Measurements from ENCODE around the gene CUEDC1. TPM values are rescaled to one million over a fixed set of nuclear protein-coding genes. Genes with fewer than 3 reads are reported as not detected.

Gene CUEDC1
- total RNA-seq, 3 donors from 2014 or later: 13.0 to 18.0 (median 14.5) TPM

DNA sequence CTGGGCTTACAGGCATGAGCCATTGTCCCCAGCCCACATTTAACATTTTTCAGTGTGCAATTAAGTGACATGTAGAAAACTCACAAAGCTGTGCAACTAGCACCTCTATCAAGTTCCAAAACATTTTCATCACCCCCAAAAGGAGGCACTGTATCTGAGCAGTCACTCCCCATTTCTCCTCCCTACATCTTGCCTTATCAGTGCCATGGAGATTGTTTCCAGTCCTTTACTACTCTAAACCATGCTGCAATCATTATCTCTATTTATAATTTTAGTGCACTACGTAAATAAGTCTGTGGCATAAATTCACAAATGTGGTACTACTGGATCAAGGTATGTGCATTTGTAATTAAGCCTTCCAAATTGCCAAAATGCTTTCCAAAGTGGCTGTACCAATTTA lies 112.9 kb downstream of the CUEDC1 start:
- no peak for DNase-seq (ENCODE audit: low spot score in 2 of 2)
- Histone ChIP-seq H3K36me3 (peaks cover 11% of the 10 kb centered on the region), H3K27me3 (no peaks in the 10 kb centered on the region), H3K9me3 (no peaks in the 10 kb centered on the region), H3K27ac (no peak overlapping the region), H3K4me3 (no peak overlapping the region), H3K4me1 (no peaks in the 10 kb centered on the region)
- intact Hi-C loops (cut with DNase I; ENCODE audit: low total_unique reads): no loop called here
- TF ChIP-seq, protein P1, sequence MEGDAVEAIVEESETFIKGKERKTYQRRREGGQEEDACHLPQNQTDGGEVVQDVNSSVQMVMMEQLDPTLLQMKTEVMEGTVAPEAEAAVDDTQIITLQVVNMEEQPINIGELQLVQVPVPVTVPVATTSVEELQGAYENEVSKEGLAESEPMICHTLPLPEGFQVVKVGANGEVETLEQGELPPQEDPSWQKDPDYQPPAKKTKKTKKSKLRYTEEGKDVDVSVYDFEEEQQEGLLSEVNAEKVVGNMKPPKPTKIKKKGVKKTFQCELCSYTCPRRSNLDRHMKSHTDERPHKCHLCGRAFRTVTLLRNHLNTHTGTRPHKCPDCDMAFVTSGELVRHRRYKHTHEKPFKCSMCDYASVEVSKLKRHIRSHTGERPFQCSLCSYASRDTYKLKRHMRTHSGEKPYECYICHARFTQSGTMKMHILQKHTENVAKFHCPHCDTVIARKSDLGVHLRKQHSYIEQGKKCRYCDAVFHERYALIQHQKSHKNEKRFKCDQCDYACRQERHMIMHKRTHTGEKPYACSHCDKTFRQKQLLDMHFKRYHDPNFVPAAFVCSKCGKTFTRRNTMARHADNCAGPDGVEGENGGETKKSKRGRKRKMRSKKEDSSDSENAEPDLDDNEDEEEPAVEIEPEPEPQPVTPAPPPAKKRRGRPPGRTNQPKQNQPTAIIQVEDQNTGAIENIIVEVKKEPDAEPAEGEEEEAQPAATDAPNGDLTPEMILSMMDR (IDR thresholded peaks at IDR 0.05): no peak
- no peak for TF ChIP-seq POLR2AphosphoS5 (IDR thresholded peaks at IDR 0.05)
- TF ChIP-seq POLR2A (IDR thresholded peaks at IDR 0.05): no peak

DNA sequence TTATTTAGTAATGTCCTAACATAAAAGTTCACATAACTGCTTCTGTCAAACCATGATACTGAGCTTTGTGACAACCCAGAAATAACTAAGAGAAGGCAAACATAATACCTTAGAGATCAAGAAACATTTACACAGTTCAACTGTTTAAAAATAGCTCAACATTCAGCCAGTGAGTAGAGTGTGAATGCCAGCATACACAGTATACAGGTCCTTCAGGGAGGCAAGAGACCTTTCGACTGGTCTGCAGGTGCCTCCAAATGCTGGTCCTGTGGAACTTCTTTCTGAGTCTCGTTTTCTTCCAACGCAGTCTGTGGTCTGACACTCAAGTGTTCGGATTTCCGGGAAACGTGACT lies 115.7 kb downstream of the CUEDC1 start:
- no peak for DNase-seq (ENCODE audit: low spot score in 2 of 2)
- Histone ChIP-seq H3K27ac (no peak overlapping the region), H3K27me3 (no peaks in the 10 kb centered on the region), H3K4me1 (no peaks in the 10 kb centered on the region), H3K4me3 (no peak overlapping the region), H3K36me3 (peaks cover 11% of the 10 kb centered on the region), H3K9me3 (no peaks in the 10 kb centered on the region)
- intact Hi-C loops (cut with DNase I; ENCODE audit: low total_unique reads): loop anchor here (10.0 kb wide), 1 partner anchor 275 kb away; no protein-coding TSS in a partner anchor
- TF ChIP-seq, protein P1 (IDR thresholded peaks at IDR 0.05): no peak
- TF ChIP-seq POLR2A (IDR thresholded peaks at IDR 0.05) (no peak), POLR2AphosphoS5 (IDR thresholded peaks at IDR 0.05) (no peak)

DNA sequence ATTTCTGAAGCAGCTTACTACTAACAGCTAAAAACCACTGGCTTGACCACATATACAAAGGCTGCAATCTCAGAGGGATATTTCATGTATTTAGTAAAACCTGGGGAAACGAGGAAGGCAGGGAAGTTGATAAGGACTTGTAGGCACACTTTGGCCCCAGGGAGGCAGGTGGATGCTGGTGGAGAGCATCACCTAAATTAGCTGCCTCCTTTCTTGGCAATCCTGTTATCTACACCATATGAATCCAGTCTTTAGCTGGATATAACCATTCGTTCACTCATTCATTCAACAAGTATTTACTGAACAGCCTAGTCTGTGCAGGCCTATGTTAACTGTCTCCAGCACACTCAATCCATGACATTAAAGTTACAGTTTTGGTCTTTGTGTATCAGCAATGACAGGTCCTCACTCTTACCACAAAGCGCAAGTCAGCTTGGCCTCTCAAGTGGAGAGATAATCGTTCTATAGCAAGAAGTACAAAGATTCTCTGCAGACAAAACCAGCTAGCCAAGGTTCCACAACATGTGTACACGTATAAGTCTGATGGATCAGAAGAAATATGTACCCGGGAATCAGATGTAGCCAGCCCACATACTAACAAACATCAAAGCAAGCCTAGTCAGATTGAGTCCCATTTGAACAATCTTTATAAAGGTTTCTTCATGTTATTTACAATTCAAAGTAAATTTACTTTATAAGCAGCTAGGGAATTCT lies 116.2 kb downstream of the CUEDC1 start:
- no peak for DNase-seq (ENCODE audit: low spot score in 2 of 2)
- no peaks in the 10 kb centered on the region for H3K27me3 ChIP-seq
- H3K4me3 ChIP-seq: no peak overlapping the region
- TF ChIP-seq, protein P1 (IDR thresholded peaks at IDR 0.05): no peak
- TF ChIP-seq POLR2A (IDR thresholded peaks at IDR 0.05): no peak
- no peak for TF ChIP-seq POLR2AphosphoS5 (IDR thresholded peaks at IDR 0.05)
- peaks cover 11% of the 10 kb centered on the region for H3K36me3 ChIP-seq
- no peaks in the 10 kb centered on the region for H3K9me3 ChIP-seq
- no peak overlapping the region for H3K27ac ChIP-seq
- H3K4me1 ChIP-seq: no peaks in the 10 kb centered on the region
- intact Hi-C loops (cut with DNase I; ENCODE audit: low total_unique reads): loop anchor here (10.0 kb wide), 1 partner anchor 276 kb away; no protein-coding TSS in a partner anchor

DNA sequence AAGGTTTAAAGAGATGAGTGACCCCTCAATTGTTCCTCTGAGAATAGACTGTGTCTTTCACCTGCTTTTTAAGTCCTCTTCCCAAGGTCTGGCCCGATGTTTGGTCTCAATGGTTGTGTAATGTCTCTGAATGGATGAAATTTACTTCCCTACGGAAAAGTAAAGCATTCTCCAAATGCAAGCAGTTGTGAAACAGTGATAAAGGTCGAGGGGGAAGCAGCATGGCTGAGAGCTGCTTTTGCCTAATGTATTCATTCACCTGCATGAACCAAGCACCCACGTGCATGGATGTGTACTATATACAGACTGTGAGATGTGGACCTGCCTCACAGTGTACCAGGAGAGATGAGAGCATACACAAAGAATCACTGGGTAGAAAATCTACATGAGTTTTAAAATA lies 116.8 kb downstream of the CUEDC1 start:
- no peak for DNase-seq (ENCODE audit: low spot score in 2 of 2)
- Histone ChIP-seq H3K4me1 (no peaks in the 10 kb centered on the region), H3K27me3 (no peaks in the 10 kb centered on the region), H3K36me3 (peaks cover 11% of the 10 kb centered on the region), H3K9me3 (no peaks in the 10 kb centered on the region), H3K27ac (no peak overlapping the region), H3K4me3 (no peak overlapping the region)
- intact Hi-C loops (cut with DNase I; ENCODE audit: low total_unique reads): loop anchor here (10.0 kb wide), 1 partner anchor 276 kb away; no protein-coding TSS in a partner anchor
- TF ChIP-seq POLR2A (IDR thresholded peaks at IDR 0.05) (no peak), POLR2AphosphoS5 (IDR thresholded peaks at IDR 0.05) (no peak)
- TF ChIP-seq, protein P1 (IDR thresholded peaks at IDR 0.05): no peak

DNA sequence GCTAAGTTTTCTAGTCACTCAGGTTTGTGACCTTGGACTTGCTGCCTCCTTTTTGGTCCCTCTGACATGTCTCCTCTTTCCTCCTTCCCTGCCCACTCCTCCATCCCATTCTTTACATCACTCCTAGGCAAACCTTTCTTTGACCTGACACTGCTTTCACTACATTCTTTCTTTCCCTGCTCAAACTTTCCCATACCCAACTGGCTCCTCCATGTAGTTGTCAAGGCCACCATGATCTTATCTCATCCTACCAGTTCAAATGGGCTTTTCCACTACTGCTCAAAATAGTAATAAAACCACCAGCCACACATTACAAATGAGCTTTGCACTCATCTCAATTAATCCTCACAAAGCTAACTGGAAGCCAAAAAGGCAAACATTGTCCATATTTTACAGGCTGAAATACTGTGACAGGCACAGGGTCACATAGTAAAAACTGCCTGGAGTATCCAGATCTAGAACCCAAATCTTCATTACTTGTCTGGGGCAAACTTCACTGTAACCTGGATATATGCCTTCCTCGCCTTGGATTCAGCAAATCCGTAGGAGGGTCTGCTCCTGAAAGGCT lies 119.8 kb downstream of the CUEDC1 start:
- DNase-seq (ENCODE audit: low spot score in 2 of 2): no peak
- no peak overlapping the region for H3K27ac ChIP-seq
- TF ChIP-seq, protein P1 (IDR thresholded peaks at IDR 0.05): no peak
- no peak for TF ChIP-seq POLR2A (IDR thresholded peaks at IDR 0.05)
- no peak for TF ChIP-seq POLR2AphosphoS5 (IDR thresholded peaks at IDR 0.05)
- intact Hi-C loops (cut with DNase I; ENCODE audit: low total_unique reads): loop anchor here (10.0 kb wide), 1 partner anchor 279 kb away; no protein-coding TSS in a partner anchor
- no peaks in the 10 kb centered on the region for H3K9me3 ChIP-seq
- H3K4me3 ChIP-seq: no peak overlapping the region
- peaks cover 11% of the 10 kb centered on the region for H3K36me3 ChIP-seq
- H3K4me1 ChIP-seq: peaks cover 0 to 3% of the 10 kb centered on the region in 2 donors
- H3K27me3 ChIP-seq: no peaks in the 10 kb centered on the region
